Measurements from ENCODE around the gene DDX39A. TPM values are rescaled to one million over a fixed set of nuclear protein-coding genes. Genes with fewer than 3 reads are reported as not detected.

The DDX39A gene
- total RNA-seq, 4 donors from 2014 or later = 66.4 to 286 (median 163) TPM

DNA sequence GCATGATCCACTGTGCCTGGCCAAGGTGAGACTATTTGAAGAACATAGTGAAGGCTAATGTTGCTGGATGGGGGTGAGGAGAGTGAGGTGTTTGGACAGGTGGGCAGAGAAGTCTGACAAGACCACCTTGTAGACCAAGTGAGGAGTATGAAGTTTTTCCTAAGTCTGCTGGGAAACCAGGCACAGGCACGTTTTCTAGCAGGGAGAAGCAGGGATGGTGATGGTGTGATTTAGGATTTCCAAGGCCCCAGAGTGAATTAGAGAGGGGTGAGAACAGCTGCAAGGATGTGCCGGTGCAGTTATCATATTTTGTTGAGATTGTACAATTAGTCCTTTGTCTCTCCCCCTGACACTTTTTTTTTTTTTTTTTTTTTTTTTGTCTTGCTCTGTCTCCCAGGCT is 8.3 kb upstream of the DDX39A start:
- H3K4me3 ChIP-seq = no peak overlapping the region
- no peak overlapping the region for H3K27ac ChIP-seq
- H3K9me3 ChIP-seq = no peaks in the 10 kb centered on the region
- TF ChIP-seq, protein P1, sequence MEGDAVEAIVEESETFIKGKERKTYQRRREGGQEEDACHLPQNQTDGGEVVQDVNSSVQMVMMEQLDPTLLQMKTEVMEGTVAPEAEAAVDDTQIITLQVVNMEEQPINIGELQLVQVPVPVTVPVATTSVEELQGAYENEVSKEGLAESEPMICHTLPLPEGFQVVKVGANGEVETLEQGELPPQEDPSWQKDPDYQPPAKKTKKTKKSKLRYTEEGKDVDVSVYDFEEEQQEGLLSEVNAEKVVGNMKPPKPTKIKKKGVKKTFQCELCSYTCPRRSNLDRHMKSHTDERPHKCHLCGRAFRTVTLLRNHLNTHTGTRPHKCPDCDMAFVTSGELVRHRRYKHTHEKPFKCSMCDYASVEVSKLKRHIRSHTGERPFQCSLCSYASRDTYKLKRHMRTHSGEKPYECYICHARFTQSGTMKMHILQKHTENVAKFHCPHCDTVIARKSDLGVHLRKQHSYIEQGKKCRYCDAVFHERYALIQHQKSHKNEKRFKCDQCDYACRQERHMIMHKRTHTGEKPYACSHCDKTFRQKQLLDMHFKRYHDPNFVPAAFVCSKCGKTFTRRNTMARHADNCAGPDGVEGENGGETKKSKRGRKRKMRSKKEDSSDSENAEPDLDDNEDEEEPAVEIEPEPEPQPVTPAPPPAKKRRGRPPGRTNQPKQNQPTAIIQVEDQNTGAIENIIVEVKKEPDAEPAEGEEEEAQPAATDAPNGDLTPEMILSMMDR (IDR thresholded peaks at IDR 0.05) = no peak
- no peak for TF ChIP-seq POLR2A (IDR thresholded peaks at IDR 0.05)
- peaks cover 18% of the 10 kb centered on the region for H3K27me3 ChIP-seq
- no peaks in the 10 kb centered on the region for H3K36me3 ChIP-seq
- intact Hi-C loops (cut with DNase I; ENCODE audit: low total_unique reads) = no loop called here
- in situ Hi-C loops (cut with MboI; ENCODE audit: low pct_ligation_motif_present in 1 of 4, low pct_unique_long_range_greater_than_20kb in 1 of 4, low sequenced_read_pairs in 3 of 4) = no loop called here
- WGBS, 2 donors (ENCODE audit: low coverage in 1 of 2) = 60 to 68% methylated on average over 2 of the region's 2 CpGs
- DNase-seq = no peak
- H3K4me1 ChIP-seq = peaks cover 0 to 10% (median 5%) of the 10 kb centered on the region in 4 donors

DNA sequence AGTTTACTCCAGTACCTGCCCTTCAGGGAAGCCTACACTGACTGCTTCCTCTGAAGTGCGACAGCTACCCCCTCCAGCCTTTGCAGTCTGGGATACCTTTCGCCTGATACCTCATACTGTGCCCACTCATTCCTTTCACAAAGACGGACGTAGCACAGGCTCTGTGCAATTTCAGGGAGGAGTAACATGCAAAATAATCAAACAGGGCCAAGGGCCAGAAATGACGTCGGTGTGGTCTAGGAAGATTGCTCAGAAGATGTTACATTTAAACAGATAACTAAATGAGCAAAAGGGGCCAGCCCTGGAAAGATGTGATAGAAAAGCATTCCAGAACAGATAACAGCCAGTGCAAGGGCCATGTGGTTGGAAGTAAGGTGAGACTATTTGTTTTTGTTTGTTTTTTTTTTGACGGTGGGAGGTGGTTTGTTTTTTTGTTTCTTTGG is 6.6 kb upstream of the DDX39A start:
- 69 to 70% methylated on average over 5 to 7 of the region's 7 CpGs for WGBS, 2 donors (ENCODE audit: low coverage in 1 of 2)
- TF ChIP-seq POLR2A (IDR thresholded peaks at IDR 0.05) (no peak), POLR2AphosphoS5 (IDR thresholded peaks at IDR 0.05) (no peak), EP300 (IDR thresholded peaks at IDR 0.05; ENCODE audit: low read depth) (no peak)
- TF ChIP-seq, protein P1 (IDR thresholded peaks at IDR 0.05) = no peak
- H3K4me1 ChIP-seq = no peaks in the 10 kb centered on the region
- H3K9me3 ChIP-seq = no peaks in the 10 kb centered on the region
- H3K36me3 ChIP-seq = no peaks in the 10 kb centered on the region
- intact Hi-C loops (cut with DNase I; ENCODE audit: low total_unique reads) = no loop called here
- H3K27ac ChIP-seq = no peak overlapping the region
- no peak for DNase-seq
- H3K4me3 ChIP-seq = no peak overlapping the region
- peaks cover 2% of the 10 kb centered on the region for H3K27me3 ChIP-seq
- in situ Hi-C loops (cut with MboI; ENCODE audit: low pct_ligation_motif_present in 1 of 4, low pct_unique_long_range_greater_than_20kb in 1 of 4, low sequenced_read_pairs in 3 of 4) = no loop called here

DNA sequence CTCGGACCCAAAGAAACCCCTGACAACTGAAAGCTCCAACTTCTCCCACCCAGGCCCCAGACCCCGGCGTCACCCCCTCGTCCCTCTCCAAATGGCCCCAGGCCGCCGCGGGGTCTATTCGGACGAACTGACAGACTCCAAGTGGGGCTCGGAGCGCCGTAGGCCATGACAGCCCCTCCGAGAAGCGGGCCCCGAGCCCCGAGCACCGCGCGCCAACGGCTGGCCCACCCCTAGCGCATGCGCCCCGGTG is 360 bp downstream of the DDX39A start:
- 0% methylated on average over 15 of the region's 23 CpGs; no CpG with 5 or more reads in 1 of the 2 donors for WGBS, 2 donors (ENCODE audit: low coverage in 1 of 2)
- in situ Hi-C loops (cut with MboI; ENCODE audit: low pct_ligation_motif_present in 1 of 4, low pct_unique_long_range_greater_than_20kb in 1 of 4, low sequenced_read_pairs in 3 of 4) = no loop called here
- DNase-seq = peak; percentile 83

DNA sequence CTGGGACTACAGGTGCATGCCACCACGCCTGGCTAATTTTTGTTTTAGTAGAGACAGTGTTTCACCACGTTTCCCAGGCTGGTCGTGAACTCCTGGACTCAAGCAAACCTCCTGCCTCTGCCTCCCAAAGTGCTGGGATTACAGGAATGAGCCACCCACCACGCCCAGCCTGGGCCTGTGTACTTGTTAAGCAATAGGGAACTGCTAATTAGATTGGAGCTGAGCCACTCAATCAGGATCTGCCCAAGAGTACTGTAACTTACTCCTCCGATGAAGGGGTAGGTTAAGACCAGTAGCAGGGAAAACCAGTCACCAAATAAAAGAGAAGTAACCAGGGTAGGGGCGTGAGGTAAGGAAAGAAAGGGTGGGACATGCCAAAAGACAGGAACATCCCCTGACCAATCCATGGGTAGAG is 2.3 kb downstream of the DDX39A start:
- in situ Hi-C loops (cut with MboI; ENCODE audit: low pct_ligation_motif_present in 1 of 4, low pct_unique_long_range_greater_than_20kb in 1 of 4, low sequenced_read_pairs in 3 of 4) (no loop called here), intact Hi-C loops (cut with DNase I; ENCODE audit: low total_unique reads) (loop anchor here (5.0 kb wide), 1 partner anchor 270 kb away; no protein-coding TSS in a partner anchor)
- Histone ChIP-seq H3K27ac (peak overlapping the region; percentile 94 to 100 (median 97)), H3K27me3 (no peaks in the 10 kb centered on the region), H3K36me3 (peaks cover 0 to 6% (median 1%) of the 10 kb centered on the region in 4 donors), H3K9me3 (no peaks in the 10 kb centered on the region), H3K4me1 (peaks cover 18 to 44% (median 33%) of the 10 kb centered on the region in 4 donors), H3K4me3 (peak overlapping the region in 1 of 4 donors; percentile 100)
- DNase-seq = peak; percentile 78
- WGBS, 2 donors (ENCODE audit: low coverage in 1 of 2) = 27 to 51% methylated on average over 2 to 6 of the region's 6 CpGs
- peak in 1 of 3 donors; percentile 17 for TF ChIP-seq POLR2AphosphoS5 (IDR thresholded peaks at IDR 0.05)
- TF ChIP-seq POLR2A (IDR thresholded peaks at IDR 0.05) = no peak

More for the DNA sequence above, 360 bp downstream of the DDX39A start:
- Histone ChIP-seq H3K4me1 (peaks cover 18 to 38% (median 24%) of the 10 kb centered on the region in 4 donors), H3K9me3 (no peaks in the 10 kb centered on the region), H3K4me3 (peak overlapping the region; percentile 73 to 100 (median 83)), H3K27me3 (no peaks in the 10 kb centered on the region), H3K36me3 (no peaks in the 10 kb centered on the region), H3K27ac (peak overlapping the region; percentile 94 to 100 (median 97))
- intact Hi-C loops (cut with DNase I; ENCODE audit: low total_unique reads) = loop anchor here (5.0 kb wide), 1 partner anchor 271 kb away; no protein-coding TSS in a partner anchor
- TF ChIP-seq POLR2A (IDR thresholded peaks at IDR 0.05) (no peak), POLR2AphosphoS5 (IDR thresholded peaks at IDR 0.05) (no peak), EP300 (IDR thresholded peaks at IDR 0.05; ENCODE audit: low read depth) (no peak)
- TF ChIP-seq, protein P1 (IDR thresholded peaks at IDR 0.05) = no peak
